Measurements from ENCODE around the gene USP4. TPM values are rescaled to one million over a fixed set of nuclear protein-coding genes. Genes with fewer than 3 reads are reported as not detected.
A peak's percentile ranks its signal among the peaks of the same experiment; 100 is the strongest.
"Not testable (repeated sequence)": the region's sequence is repeated elsewhere in the genome, so short reads cannot be mapped to it uniquely, and the experiment has no call there.

The USP4 gene
- total RNA-seq, 4 donors from 2014 or later = 29.9 to 34.2 (median 31.5) TPM

GRCh38 chr3:49237344-49237743, 102.5 kb downstream of the USP4 start:
- H3K4me3 ChIP-seq (ENCODE audit: low read depth, poor library complexity, severe bottlenecking) = no peak overlapping the region
- DNase-seq (ENCODE audit: low spot score in 2 of 2) = no peak
- WGBS, 2 donors = 93% methylated on average over 3 of the region's 3 CpGs
- intact Hi-C loops (cut with DNase I; ENCODE audit: low total_unique reads) = no loop called here
- no peak for TF ChIP-seq CTCF (IDR thresholded peaks at IDR 0.05)
- no peak for TF ChIP-seq POLR2A (IDR thresholded peaks at IDR 0.05)

GRCh38 chr3:49236226-49236625, 103.6 kb downstream of the USP4 start:
- TF ChIP-seq CTCF (IDR thresholded peaks at IDR 0.05) (no peak), POLR2A (IDR thresholded peaks at IDR 0.05) (no peak)
- no peak for DNase-seq (ENCODE audit: low spot score in 2 of 2)
- no peak overlapping the region for H3K4me3 ChIP-seq (ENCODE audit: low read depth, poor library complexity, severe bottlenecking)
- intact Hi-C loops (cut with DNase I; ENCODE audit: low total_unique reads) = no loop called here

GRCh38 chr3:49228817-49229216, 111.0 kb downstream of the USP4 start:
- H3K4me3 ChIP-seq (ENCODE audit: low read depth, poor library complexity, severe bottlenecking); intact Hi-C loops (cut with DNase I; ENCODE audit: low total_unique reads): not testable (repeated sequence)
- DNase-seq (ENCODE audit: low spot score in 2 of 2) = peak in 1 of 2 donors; percentile 23
- whole genome bisulfite sequencing, 2 donors = 87 to 93% methylated on average over 5 of the region's 5 CpGs

Small RNAs within 50 kb of the gene (microRNA-seq; reads per million reads assigned to microRNA genes)
- 0 reads per million in 2 donors for gene MIR4271 (ENCODE audit: borderline number of aligned reads in 1 of 2, borderline replicate concordance in 2 of 2)

Other genes starting within 250 kb of the USP4 start
- 100 to 1,000 TPM in 1 of 4 donors, 10 to 100 TPM in 3; 72.4 to 106 (median 84.2) TPM for gene QRICH1, start 246.0 kb downstream of the USP4 start, total RNA-seq
- 100 to 1,000 TPM; 229 to 459 (median 321) TPM for gene QARS1, start 235.3 kb downstream of the USP4 start, total RNA-seq
- gene USP19, start 219.2 kb downstream of the USP4 start, total RNA-seq = 100 to 1,000 TPM in 1 of 4 donors, 10 to 100 TPM in 3; 71.6 to 151 (median 77.4) TPM
- 100 to 1,000 TPM; 312 to 485 (median 356) TPM for gene LAMB2, start 207.0 kb downstream of the USP4 start, total RNA-seq
- gene CCDC71, start 173.7 kb downstream of the USP4 start, total RNA-seq = 10 to 100 TPM; 28.0 to 39.9 (median 33.7) TPM
- gene KLHDC8B, start 168.5 kb downstream of the USP4 start, total RNA-seq = 10 to 100 TPM; 52.4 to 65.2 (median 56.0) TPM
- gene C3orf62, start 62.8 kb downstream of the USP4 start, total RNA-seq = 1 to 10 TPM; 3.1 to 8.6 (median 5.0) TPM
- gene GPX1, start 18.3 kb upstream of the USP4 start, total RNA-seq = 100 to 1,000 TPM; 116 to 224 (median 161) TPM
- 100 to 1,000 TPM; 266 to 511 (median 312) TPM for gene RHOA, start 71.9 kb upstream of the USP4 start, total RNA-seq
- gene TCTA, start 72.4 kb upstream of the USP4 start, total RNA-seq = 10 to 100 TPM in 3 of 4 donors, 1 to 10 TPM in 1; 6.6 to 26.4 (median 14.1) TPM
- gene AMT, start 82.4 kb upstream of the USP4 start, total RNA-seq = 1 to 10 TPM; 1.8 to 9.3 (median 5.4) TPM
- 1 to 10 TPM; 3.4 to 6.7 (median 5.9) TPM for gene NICN1, start 89.3 kb upstream of the USP4 start, total RNA-seq
- 10 to 100 TPM; 43.0 to 88.0 (median 65.5) TPM for gene DAG1, start 130.2 kb upstream of the USP4 start, total RNA-seq
- gene BSN, start 214.4 kb upstream of the USP4 start, total RNA-seq = under 1 TPM; 0.04 to 0.36 (median 0.14) TPM

All from lower leg skin (tissue), 4 donors.